GM18868 (cell line): ENCODE results near the gene NEDD4.
"Not testable (repeated sequence)": the region's sequence is repeated elsewhere in the genome, so short reads cannot be mapped to it uniquely, and the experiment has no call there.

ENCODE experiments used
- ATAC-seq: cut with Tn5 transposase; IDR thresholded peaks from one replicate; pipeline ENCODE4 v1.9.1; 2021; ENCODE audit warnings: mild to moderate bottlenecking, moderate library complexity; ENCODE audit not compliant: unreplicated experiment

The NEDD4 gene

DNA sequence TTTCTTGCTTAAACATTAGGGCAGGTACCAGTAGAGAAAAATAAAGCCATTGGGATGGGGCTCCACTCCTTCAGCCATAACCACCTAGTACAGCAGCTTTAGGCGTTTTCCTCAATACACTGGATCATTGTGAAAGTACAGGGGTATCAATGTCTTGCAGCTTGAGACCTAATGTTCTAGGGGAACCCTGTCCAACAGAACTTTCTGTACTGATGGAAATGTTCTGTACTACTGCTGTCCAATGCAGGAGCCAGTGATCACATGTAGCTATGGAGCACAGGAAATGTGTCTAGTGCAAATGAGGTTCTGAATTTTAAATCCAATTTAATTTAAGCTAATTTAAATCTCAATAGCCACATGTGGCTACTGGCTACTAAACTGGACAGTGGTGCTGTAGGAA lies 93.9 kb downstream of the NEDD4 start:
- no peak for ATAC-seq

DNA sequence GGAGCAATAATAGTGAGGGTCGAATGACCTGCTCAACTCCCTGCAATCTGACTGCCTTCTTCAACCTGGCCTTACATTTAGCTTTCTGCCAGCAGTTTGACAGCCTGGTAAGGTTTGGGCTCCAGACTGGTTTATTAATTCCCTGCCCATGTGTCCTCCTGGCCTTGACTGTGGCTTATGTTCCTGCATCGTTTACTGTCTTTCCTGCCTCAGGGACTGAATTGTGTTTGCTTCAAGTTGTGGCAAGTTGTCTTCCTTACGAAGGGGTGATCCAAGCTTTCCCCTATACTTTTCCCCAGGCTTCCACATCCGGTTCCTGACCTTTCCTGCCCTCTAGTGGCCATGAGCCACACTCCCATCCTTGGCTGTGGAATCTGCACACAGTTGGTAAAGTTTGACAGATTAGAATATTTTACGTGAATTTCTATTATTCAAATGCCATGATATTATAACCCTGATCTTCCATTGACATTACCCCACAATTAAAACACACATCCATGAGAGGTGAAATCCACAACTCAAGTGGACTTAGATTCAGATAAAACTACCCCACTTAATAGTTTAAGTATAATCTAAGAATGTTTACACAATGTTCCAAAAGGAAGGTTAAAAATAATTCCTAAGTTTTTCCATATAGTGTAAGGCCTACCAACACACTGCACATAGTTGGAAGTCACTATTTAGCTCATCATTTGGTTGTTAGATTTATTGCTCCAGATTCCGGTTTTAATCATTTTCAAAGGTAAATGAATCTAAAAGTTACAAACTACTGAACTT lies 95.7 kb downstream of the NEDD4 start:
- ATAC-seq, result no peak

DNA sequence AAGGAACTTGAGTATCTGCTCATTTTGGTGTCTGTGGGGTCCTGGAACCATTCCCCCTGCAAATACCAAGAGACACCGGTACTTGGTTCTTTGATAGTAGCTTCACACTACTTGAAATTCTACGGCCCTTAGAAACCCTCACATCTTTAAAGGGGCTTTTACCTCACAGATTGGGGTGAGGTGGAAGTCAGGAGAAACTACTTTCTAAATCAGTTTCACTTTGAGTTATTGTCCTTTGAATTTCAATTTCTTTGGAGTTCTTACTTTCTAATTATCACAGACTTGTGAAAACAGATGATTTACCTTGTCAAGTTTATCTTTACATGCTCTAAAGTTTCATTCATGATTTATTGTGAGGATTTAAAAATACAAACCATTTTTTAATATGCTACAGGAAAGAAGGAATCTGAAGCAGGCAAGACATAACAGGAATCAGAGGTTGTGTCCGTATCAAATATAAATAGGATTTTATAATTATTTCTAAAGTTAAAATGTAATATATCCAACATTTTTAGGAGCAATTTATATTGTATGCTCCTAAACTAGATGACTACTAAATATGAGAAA lies 98.9 kb downstream of the NEDD4 start:
- ATAC-seq, result peak; percentile 60

DNA sequence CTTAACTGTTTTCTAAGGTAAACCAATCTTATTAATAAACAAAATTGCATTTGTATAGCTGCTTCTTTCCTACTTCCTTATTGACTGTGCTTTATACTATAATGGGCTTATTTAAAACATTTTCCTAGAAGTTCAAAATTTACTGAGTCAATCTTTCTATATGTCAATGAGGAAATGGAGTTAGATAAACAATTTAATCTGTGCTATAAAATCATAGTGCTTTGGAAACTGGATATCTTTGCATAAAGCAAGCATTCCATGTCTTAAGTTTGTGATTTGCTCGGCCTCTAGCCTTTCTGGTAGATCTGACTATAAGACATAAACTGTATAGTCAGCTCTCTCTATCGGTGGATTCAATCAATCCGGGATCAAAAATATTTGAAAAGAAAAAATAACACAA lies 99.6 kb downstream of the NEDD4 start:
- no peak for ATAC-seq

DNA sequence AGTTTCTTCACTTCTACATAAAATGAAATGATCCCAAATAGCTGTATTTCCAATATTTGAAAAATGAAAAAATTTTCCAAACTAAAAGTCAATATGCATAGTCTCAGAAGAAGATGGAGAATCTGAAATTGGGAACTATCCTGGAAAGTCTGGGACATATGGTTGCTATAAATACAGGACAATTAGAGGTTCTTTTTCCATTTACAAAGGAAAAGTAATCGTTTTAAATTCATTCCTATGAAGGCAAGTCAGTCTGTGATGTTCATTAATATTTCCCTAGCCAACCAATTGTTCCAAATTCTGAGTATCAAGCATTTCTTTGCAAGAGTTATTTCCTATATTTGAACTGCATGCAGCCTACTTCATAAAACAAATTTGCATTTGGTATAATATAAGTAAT lies 102.2 kb downstream of the NEDD4 start:
- no peak for ATAC-seq

DNA sequence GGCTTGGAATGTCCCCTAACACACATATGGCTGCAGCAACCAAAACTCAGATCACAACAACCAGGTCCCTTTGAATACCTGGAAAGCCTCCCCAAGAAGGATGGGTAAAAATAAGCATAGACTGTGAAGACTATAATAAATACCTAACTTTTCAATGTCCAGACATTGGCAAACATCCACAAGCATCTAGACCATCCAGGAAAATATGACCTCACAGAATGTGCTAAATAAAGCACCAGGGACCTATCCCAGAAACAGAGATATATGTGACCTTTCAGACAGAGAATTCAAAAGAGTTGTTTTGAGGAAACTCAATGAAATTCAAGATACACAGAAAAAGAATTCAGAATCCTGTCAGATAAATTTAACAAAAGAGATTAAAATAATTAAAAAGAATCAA lies 109.2 kb downstream of the NEDD4 start:
- no peak for ATAC-seq

DNA sequence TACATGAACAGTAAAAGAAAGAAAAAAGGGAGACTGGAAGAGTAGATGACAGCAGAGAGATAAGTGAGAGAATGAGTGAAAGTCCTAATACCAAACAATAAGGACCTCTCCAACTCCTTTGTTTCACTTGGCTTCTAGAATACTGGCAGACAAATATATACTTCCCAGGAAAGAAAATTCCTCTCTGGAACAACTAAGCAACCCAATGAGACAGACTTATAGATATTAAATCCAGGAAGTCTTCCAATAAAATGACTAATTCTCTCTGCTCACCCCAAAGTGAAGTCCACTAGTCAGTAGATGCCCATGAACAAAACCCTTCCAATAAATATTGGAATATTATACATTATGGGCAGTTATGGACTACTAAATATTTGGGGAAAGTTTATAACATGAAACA lies 114.2 kb downstream of the NEDD4 start:
- ATAC-seq, result no peak

DNA sequence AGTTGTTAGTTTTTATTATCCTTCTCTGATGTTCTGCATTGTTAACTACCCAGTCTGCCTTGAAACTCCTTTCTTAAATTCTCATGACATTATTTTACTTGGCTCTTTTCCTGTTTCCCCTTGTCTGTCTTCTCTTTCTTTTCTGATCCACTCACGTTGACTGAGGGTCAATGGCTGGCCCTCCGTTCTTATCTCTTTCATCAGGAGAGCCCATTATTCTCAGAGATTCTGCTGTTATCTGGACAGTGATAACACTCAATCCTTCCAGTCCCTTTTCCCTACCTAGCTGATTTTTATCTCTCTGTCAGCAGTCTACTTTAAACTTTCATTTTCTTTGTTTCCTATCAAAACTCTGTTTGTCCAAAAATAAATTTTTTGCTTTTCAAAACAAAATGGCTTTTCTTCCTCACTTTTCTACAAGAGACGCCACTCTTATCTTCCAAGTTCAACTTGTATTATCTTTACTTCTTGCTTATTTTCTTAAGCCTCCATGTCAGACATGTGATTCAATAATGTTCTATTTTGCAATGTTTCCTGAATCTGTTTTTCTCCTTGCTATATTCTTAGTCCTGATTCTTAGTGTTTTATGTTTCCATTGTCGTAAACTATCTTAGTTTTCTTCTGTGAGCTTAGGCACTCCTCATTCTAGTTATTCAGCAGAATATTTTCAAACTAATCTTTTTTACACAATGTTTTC lies 120.2 kb downstream of the NEDD4 start:
- ATAC-seq, result no peak

DNA sequence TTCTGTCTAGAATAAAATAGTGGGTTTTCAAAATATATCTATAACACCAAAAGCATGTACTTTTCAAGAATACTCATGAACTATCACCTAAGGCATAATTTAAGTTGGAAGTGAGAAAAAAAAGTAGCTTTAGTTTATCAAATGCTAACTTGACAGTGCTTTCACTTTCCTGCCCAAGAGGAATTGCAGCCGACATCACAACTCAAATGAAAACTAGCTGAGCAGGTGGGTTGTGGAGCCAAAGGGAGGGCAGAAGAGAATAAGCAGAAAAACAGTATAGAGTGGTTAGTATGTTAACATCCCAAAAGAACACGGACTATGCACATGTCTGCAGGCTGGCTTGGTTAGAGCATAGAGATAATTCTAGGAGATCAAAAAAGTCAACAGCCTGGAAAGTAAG lies 120.9 kb downstream of the NEDD4 start:
- no peak for ATAC-seq

DNA sequence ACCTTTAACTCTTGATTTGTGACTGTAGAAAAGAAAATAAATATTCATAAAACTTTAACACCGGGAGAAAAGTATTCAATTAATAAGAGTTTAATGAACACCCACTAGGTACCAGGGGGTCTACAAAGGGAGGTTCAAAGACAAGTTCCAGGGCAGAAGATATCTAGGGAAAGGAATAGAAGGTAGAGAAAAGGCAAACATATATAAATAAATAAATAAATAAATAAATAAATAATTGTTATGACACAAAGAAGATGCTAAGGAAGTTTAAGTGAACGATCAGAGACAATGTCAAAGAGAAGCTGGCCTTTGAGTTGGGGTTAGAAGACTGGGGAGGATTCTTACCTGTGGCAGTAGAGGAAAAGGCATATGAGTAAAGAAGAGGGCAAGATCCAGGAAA lies 123.8 kb downstream of the NEDD4 start:
- no peak for ATAC-seq

DNA sequence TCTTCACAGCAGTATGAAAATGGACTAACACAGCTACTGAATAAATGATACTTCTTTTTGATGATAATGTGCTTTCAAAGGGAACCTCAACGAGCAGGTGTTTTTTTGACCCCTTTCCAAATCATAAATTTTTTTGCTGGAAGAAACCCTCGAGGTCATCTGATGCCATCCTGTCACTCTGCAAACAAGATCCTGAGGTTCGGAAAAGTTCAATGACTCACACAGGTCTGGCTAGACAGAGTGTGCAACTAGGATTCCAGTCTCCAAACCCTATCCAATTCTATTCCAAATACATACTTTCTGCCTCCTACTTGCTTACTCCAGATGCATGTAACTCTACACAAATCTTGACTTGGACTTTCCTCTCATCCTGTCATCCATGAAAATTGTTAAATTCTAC lies 124.7 kb downstream of the NEDD4 start:
- ATAC-seq, result no peak

DNA sequence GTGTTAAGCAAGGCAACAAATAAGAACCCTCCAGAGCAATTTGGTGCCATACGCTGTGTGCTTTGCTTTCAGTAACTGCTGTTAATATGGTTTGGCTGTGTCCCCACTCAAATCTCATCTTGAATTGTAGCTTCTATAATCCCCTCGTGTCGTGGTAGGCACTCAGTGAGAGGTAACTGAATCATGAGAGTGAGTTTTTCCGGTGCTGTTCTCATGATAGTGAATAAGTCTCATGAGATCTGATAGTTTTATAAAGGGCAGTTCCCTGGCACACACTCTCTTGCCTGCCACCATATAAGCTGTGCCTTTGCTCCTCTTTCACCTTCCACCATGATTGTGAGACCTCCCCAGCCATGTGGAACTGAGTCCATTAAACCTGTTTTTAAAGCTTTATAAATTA lies 125.1 kb downstream of the NEDD4 start:
- ATAC-seq, result not testable (repeated sequence)

DNA sequence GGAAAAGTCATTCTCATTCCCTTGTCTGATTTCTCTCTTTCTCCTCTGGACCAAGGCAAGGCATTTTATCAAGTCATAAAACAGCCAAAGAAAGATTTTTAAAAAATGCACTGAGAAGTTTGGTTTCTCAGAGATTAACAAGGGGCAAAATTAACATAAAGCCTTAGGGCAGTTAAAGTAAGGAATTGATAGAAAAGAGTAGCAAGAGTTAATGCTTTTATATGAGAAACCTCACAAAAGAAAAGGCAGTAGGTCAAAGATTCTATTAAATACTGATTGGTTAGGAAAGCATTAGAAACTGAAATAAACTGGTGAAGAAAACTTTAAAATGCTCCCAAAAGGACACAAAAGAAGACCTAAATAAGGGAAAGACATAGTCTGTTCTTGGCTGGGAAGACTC lies 129.5 kb downstream of the NEDD4 start:
- no peak for ATAC-seq

DNA sequence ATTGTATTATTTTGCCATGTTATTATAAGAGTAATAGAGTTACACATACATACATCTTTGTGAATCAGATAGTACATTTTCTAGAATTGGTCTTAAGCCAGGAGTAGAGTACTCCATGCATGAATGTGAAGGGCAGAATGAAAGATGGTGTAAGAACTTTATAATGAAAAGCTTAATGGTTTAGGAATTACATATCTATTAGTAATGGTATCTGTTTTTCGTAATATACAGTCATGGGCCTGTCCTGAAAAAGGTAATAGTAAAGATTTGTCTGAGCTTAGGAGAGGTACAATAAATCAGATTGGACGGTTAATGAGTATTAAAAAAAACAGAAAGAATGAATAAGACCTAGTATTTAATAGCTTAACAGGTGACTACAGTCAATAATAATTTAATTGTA lies 132.3 kb downstream of the NEDD4 start:
- no peak for ATAC-seq

DNA sequence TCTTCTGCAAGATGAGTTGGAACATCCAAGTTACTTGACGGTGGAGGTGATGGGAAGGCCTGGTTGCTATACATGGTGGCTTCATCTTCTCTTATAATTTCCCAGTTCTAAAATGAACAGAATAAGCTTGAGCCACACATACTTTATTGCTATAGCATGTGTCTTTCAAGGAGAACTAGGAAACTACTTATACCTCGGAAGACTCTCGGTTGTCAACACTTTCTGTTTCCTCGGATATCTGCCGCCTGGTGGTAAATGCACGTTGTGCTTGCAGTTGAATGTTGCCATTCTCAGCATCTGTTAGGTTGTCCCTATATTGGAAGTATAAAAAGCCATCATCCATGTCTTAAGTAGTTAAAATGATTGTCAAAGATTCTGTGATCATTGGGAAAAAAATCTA lies 132.9 kb downstream of the NEDD4 start:
- no peak for ATAC-seq

DNA sequence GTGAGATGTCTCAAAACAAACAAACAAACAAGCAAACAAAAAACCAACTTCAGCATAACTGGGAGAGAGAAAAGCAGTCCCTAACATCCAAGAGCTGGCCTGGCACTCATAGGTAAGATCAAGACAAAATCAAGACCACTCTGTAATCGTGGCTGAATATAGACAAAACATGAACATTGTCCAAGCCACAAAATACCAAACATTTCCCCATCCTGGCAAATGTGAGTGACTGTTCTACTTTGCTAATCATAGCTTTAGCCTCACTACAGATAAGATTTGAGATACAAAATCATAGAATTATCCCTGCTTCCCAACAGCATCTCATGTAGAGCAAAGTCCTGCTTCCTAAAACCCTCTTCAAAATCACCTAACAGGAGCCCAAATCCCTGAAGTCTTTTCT lies 133.7 kb downstream of the NEDD4 start:
- ATAC-seq, result no peak

DNA sequence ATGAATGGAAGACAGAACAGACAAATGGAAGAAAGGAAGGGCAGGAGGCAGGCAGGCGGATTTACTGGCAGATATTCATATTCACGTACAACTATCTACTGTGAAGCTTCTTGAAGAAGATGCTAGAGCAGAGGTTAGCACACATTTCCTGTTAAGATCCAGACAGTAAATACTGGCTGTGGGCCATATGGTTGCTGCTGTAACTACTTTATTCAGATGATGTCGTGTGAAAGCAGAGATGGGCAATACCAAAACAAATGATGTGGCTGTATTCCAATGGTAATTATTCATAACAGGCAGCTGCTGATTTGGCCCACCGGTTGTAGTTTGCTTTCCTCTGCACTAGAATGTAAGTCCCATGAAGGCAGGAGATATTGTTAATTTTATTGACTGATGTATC lies 134.8 kb downstream of the NEDD4 start:
- ATAC-seq, result no peak

DNA sequence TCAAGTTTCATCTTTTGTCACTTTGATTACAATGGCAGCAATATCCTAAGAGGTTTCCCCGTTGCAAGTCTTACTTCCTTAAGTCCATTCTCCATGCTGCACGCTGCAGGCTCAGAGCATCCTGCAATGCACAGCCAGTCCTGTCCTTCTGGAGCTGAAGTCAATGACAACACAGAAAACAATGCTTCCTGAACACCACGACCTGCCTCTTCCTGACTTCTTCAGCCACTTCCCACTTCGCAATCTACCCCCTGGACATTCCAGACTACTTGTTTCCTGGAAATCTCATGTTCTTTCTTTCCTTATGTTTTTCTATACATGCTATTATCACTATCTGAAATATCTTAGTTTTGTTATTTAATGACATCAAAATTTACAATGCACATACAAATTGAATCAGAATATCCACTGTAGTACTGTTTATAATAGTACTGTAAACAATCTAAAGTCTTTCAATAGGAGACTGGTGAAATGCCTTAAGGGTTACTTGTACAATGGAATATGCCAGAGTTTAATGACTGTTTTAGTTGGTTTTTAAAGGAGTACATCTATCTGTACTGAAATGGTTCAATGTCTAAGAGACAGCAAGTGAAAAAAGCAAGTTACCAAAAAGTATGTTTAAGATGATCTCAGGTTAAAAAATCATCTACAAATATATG lies 136.8 kb downstream of the NEDD4 start:
- ATAC-seq, result no peak

DNA sequence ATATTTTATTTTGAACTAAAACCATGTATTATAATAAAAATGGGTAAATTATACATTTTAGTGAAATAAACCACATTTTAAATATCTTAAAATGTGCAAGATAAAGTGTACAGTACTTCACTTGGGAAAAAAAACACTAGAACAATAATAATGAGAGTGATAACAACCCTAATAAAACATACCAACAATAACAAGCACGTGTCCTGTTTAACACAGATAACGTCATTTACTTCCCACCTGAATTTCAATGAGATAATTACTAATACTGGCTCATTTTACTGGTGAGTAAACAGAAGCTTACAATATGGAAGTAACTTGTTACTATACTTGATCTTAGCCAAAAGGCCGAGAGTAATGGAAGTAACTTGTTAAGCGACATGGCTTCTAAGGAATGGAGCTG lies 140.3 kb downstream of the NEDD4 start:
- ATAC-seq, result no peak

DNA sequence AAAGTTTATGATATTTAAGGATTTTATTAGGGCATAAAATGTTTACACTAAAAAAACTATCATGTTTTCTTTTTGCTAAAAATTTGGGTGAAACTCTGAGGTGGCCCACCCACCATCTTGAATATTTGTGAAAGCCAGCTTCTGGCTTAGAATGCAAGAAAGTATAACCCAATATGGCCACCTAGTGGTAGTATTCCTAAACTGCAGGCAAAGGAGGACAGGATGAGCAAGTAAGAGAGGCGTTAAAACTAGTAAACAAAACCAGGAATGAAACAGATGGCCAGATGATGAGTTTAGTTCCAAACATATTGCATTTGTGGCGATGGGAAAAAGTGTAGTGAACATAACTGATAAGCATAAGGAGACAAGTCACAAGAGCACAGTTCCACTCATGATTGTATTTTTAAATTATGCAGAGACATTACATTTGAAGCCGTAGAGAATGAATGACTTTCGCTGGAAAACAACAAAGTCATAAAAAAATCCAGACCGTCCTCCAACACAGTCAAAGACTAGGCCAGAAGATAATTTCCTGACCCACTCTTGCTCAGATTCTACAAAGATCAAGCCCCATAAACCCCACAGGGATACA lies 147.2 kb downstream of the NEDD4 start:
- ATAC-seq, result peak; percentile 86

DNA sequence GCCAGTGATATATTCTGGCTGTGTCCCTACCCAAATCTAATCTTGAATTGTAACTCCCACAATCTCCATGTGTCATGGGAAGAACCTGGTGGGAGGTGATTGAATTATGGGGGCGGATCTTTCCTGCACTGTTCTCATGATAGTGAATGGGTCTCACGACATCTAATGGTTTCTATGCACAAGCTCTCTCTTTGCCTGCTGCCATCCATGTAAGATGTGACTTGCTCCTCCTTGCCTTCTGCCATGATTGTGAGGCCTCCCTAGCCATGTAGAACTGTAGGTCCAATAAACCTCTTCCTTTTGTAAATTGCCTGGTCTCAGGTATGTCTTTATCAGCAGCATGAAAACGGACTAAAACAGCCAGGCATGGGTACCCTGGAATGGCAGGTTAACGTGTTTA lies 150.5 kb downstream of the NEDD4 start:
- not testable (repeated sequence) for ATAC-seq
